B cell (primary cell): ENCODE results near the gene NHSL1. TPM values are rescaled to one million over a fixed set of nuclear protein-coding genes. Genes with fewer than 3 reads are reported as not detected.

Experiments
- ATAC-seq: fragments of 200-7000 bp; cut with Tn5 transposase; one replicate; pipeline ENCODE4 v1.10.0; 2021; ENCODE audit warnings: low read depth, mild to moderate bottlenecking, moderate number of reproducible peaks, moderate library complexity
- CTCF ChIA-PET: fragments of 350-600 bp; sonication (Branson Sonifier 250); formaldehyde crosslinking; loops from one replicate; lab custom pipeline; 2021; ENCODE audit warnings: antibody characterized with exemption, inconsistent platforms; lab: Charles Lee
- POLR2A ChIA-PET: fragments of 350-600 bp; sonication (Branson Sonifier 250); formaldehyde crosslinking; loops from one replicate; lab custom pipeline; 2021; ENCODE audit warnings: antibody characterized with exemption; lab: Charles Lee
- DNase-seq: peaks from one replicate; pipeline ENCODE4 v3.0.0; 2013
- H2AFZ ChIP-seq: 2 replicates; pipeline ENCODE4 v1.6.1; 2012; ENCODE audit warnings: mild to moderate bottlenecking, low read depth, low read length; ENCODE audit not compliant: insufficient read depth, poor library complexity, severe bottlenecking
- H3K27ac ChIP-seq, 2 donors: 1 replicate in 1 of 2; 2 replicates in 1 of 2; pipeline ENCODE4 v1.5.1; 2012 to 2013; ENCODE audit warnings: low read length in 2 of 2, mild to moderate bottlenecking in 2 of 2, moderate library complexity in 1 of 2
- H3K27me3 ChIP-seq, 4 experiments: fragments of 200-600 bp in 1 of 4; sonication (generic) in 1 of 4; replicated peaks in 1 of 4; 1 replicate in 2 of 4; 2 replicates in 2 of 4; pipeline versions ENCODE4 v1.6.1 to v1.7.0; 2013 to 2016; ENCODE audit warnings: low read length in 3 of 4, mild to moderate bottlenecking in 2 of 4, mixed read lengths in 1 of 4, moderate library complexity in 1 of 4; ENCODE audit not compliant: insufficient read depth in 4 of 4, control insufficient read depth in 3 of 4; ENCODE audit errors: control extremely low read depth in 1 of 4
- H3K36me3 ChIP-seq, 2 experiments: replicated peaks in 1 of 2; 1 replicate in 1 of 2; 2 replicates in 1 of 2; pipeline versions ENCODE4 v1.6.1 to v1.7.1; 2013; ENCODE audit warnings: low read length in 1 of 2; ENCODE audit not compliant: insufficient read depth in 2 of 2, control insufficient read depth in 1 of 2; ENCODE audit errors: control extremely low read depth in 1 of 2, extremely low read depth in 1 of 2
- H3K4me1 ChIP-seq, 2 donors: fragments of 200-600 bp in 1 of 2; sonication (generic) in 1 of 2; 1 replicate in 1 of 2; 2 replicates in 1 of 2; pipeline versions ENCODE4 v1.5.1 to v1.6.1; 2013 to 2017; ENCODE audit warnings: low read length in 2 of 2; ENCODE audit not compliant: control insufficient read depth in 2 of 2, insufficient read depth in 2 of 2
- H3K4me2 ChIP-seq: replicated peaks from 2 replicates; pipeline ENCODE3; 2012; ENCODE audit warnings: mild to moderate bottlenecking, low read depth, low read length; ENCODE audit not compliant: poor library complexity, severe bottlenecking
- H3K4me3 ChIP-seq, 5 experiments: fragments of 200-600 bp in 1 of 5; sonication (generic) in 1 of 5; 1 replicate in 3 of 5; 2 replicates in 2 of 5; pipeline versions ENCODE4 v1.5.1 to v1.7.0; 2011 to 2016; ENCODE audit warnings: low read length in 4 of 5, mild to moderate bottlenecking in 4 of 5, low read depth in 2 of 5, control low read depth in 1 of 5, moderate library complexity in 1 of 5; ENCODE audit not compliant: insufficient read depth in 1 of 5; ENCODE audit errors: control extremely low read depth in 1 of 5, extremely low read depth in 1 of 5
- H3K79me2 ChIP-seq: fragments of 200-600 bp; sonication (generic); one replicate; pipeline ENCODE4 v1.6.0; 2016; ENCODE audit warnings: low read length; ENCODE audit not compliant: control insufficient read depth, insufficient read depth
- H3K9ac ChIP-seq: fragments of 200-600 bp; sonication (generic); 2 replicates; pipeline ENCODE4 v1.6.1; 2017; ENCODE audit warnings: mild to moderate bottlenecking, low read length, moderate library complexity
- H3K9me3 ChIP-seq, 3 donors: one replicate each; pipeline versions ENCODE4 v1.6.1 to v1.7.1; 2013; ENCODE audit warnings: low read length in 2 of 3; ENCODE audit not compliant: control insufficient read depth in 2 of 3, insufficient read depth in 1 of 3; ENCODE audit errors: control extremely low read depth in 1 of 3
- H4K20me1 ChIP-seq: 2 replicates; pipeline ENCODE4 v1.6.0; 2012; ENCODE audit warnings: mild to moderate bottlenecking, low read length; ENCODE audit not compliant: insufficient read depth, control insufficient read depth, poor library complexity, severe bottlenecking
- H3K27ac Mint-ChIP-seq: one replicate; pipeline ENCODE4 v1.8.0; 2021; ENCODE audit warnings: mixed read lengths
- H3K27me3 Mint-ChIP-seq: one replicate; pipeline ENCODE4 v1.8.0; 2021; ENCODE audit warnings: mixed read lengths
- H3K4me1 Mint-ChIP-seq: one replicate; pipeline ENCODE4 v1.8.0; 2021; ENCODE audit warnings: mixed read lengths
- H3K4me3 Mint-ChIP-seq: one replicate; pipeline ENCODE4 v1.8.0; 2021; ENCODE audit warnings: mixed read lengths
- H3K9me3 Mint-ChIP-seq: one replicate; pipeline ENCODE4 v1.8.0; 2022; ENCODE audit warnings: mixed read lengths; ENCODE audit not compliant: insufficient read depth
- EZH2 ChIP-seq: IDR thresholded peaks from 2 replicates; pipeline ENCODE4 v1.6.1; 2012; ENCODE audit warnings: borderline replicate concordance, low read depth, mild to moderate bottlenecking, moderate library complexity, low read length; ENCODE audit not compliant: insufficient read depth, poor library complexity, severe bottlenecking
- WGBS: methylation state at CpG from one replicate; pipeline ENCODE4 v1.1.5; 2013; ENCODE audit warnings: missing lambda C conversion rate; ENCODE audit not compliant: insufficient coverage; 5-methylcytosine and 5-hydroxymethylcytosine counted together
- intact Hi-C: fragments of 100-400 bp; cut with micrococcal nuclease; formaldehyde crosslinking; loops from one replicate; pipeline ENCODE4 v1.10.0; 2022
- polyA plus RNA-seq: library from polyadenylated mRNA; depleted of rRNA; stranded (reverse); fragments of >200 nt; gene quantifications from 2 replicates; pipeline ENCODE4 v1.2.3, GENCODE V29; 2012
- total RNA-seq, 2 donors: library from RNA; stranded (reverse); fragments of 120-200 nt in 1 of 2; gene quantifications; 1 replicate in 1 of 2; 2 replicates in 1 of 2; pipeline versions ENCODE4 v1.2.3 to v1.2.4, GENCODE V29; 2013 to 2022
- TF ChIP-seq, protein P1 (sequence below): fragments of 200-600 bp; IDR thresholded peaks from one replicate; pipeline ENCODE4 v1.8.0; 2022; ENCODE audit warnings: antibody characterized with exemption, mild to moderate bottlenecking

The NHSL1 gene
- total and polyA plus RNA-seq, 2 donors (not counting 1 experiment from before 2014, with no cell fraction given) = 0.04 to 0.10 TPM

DNA sequence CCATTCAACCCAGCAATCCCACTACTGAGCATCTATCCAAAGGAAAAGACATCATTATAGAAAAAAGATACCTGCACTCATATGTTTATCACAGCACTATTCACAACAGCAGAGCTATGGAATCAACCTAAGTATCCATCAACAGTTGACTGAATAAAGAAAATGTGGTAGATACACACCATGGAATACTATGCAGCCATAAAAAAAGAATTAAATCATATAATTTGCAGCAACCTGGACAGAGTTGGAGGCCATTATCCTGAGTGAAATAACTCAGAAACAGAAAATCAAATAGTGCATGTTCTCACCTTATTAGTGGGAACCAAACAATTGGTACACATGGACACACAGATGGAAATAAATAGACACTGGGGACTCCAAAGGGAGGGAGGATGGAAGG, 23.2 kb downstream of the NHSL1 start:
- H3K4me3 Mint-ChIP-seq = no peak overlapping the region
- ChIA-PET CTCF (interaction anchor here (0.9 kb wide), 1 partner anchor 11 kb away, joined by 3 read pairs; no protein-coding TSS in a partner anchor), POLR2A (no interaction called here)
- Histone ChIP-seq H3K36me3 (no peaks in the 10 kb centered on the region), H2AFZ (no peak overlapping the region), H3K27me3 (peaks cover 0 to 2% (median under 1%) of the 10 kb centered on the region in 4 experiments), H3K79me2 (no peaks in the 10 kb centered on the region), H4K20me1 (no peaks in the 10 kb centered on the region), H3K4me2 (no peak overlapping the region), H3K4me3 (no peak overlapping the region), H3K9ac (no peak overlapping the region), H3K4me1 (no peaks in the 10 kb centered on the region), H3K9me3 (peaks cover 0 to 3% (median 0%) of the 10 kb centered on the region in 3 donors), H3K27ac (no peak overlapping the region)
- H3K9me3 Mint-ChIP-seq = no peaks in the 10 kb centered on the region
- peaks cover 4% of the 10 kb centered on the region for H3K27me3 Mint-ChIP-seq
- no peak for TF ChIP-seq EZH2
- TF ChIP-seq, protein P1, sequence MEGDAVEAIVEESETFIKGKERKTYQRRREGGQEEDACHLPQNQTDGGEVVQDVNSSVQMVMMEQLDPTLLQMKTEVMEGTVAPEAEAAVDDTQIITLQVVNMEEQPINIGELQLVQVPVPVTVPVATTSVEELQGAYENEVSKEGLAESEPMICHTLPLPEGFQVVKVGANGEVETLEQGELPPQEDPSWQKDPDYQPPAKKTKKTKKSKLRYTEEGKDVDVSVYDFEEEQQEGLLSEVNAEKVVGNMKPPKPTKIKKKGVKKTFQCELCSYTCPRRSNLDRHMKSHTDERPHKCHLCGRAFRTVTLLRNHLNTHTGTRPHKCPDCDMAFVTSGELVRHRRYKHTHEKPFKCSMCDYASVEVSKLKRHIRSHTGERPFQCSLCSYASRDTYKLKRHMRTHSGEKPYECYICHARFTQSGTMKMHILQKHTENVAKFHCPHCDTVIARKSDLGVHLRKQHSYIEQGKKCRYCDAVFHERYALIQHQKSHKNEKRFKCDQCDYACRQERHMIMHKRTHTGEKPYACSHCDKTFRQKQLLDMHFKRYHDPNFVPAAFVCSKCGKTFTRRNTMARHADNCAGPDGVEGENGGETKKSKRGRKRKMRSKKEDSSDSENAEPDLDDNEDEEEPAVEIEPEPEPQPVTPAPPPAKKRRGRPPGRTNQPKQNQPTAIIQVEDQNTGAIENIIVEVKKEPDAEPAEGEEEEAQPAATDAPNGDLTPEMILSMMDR = no peak
- no peak for DNase-seq
- intact Hi-C loops = no loop called here
- H3K4me1 Mint-ChIP-seq = no peaks in the 10 kb centered on the region
- no peak for ATAC-seq
- H3K27ac Mint-ChIP-seq = no peak overlapping the region

DNA sequence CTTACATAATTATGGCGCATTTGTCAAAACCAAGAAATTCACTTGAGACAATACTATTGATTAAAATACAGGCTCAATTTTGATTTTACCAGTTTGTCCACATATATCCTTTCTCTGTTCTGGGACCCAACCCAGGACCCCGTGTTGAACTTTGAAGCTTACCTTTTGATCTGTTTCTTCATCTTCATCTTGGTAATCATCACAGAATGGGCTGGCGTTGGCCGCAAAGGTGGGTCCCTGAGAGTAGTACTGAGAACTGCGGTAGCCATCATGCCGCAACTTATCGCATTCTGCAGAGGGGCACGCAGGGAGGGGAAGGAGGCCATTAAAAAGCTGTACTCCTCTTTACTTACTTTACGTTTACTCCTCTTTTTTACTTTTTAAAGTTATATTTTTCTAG, 26.1 kb downstream of the NHSL1 start:
- no peaks in the 10 kb centered on the region for H3K36me3 ChIP-seq
- H2AFZ ChIP-seq = no peak overlapping the region
- peaks cover 0 to 6% (median 0%) of the 10 kb centered on the region in 4 experiments for H3K27me3 ChIP-seq
- DNase-seq (no peak), ATAC-seq (no peak)
- no peaks in the 10 kb centered on the region for H3K4me1 ChIP-seq
- H3K9me3 ChIP-seq = peaks cover 0 to 3% (median 0%) of the 10 kb centered on the region in 3 donors
- no peaks in the 10 kb centered on the region for H3K79me2 ChIP-seq
- Mint-ChIP-seq H3K9me3 (no peaks in the 10 kb centered on the region), H3K27ac (no peak overlapping the region), H3K27me3 (peaks cover 6% of the 10 kb centered on the region), H3K4me1 (no peaks in the 10 kb centered on the region), H3K4me3 (no peak overlapping the region)
- H3K4me3 ChIP-seq = no peak overlapping the region
- TF ChIP-seq EZH2 = no peak
- TF ChIP-seq, protein P1 = no peak
- H3K4me2 ChIP-seq = no peak overlapping the region
- H3K9ac ChIP-seq = no peak overlapping the region
- 94% methylated on average over 4 of the region's 9 CpGs for WGBS
- intact Hi-C loops = no loop called here
- no peaks in the 10 kb centered on the region for H4K20me1 ChIP-seq
- ChIA-PET POLR2A (no interaction called here), CTCF (interaction anchor here (1.3 kb wide), 2 partner anchors 17 to 357 kb away, joined by 3 to 4 read pairs; no protein-coding TSS in a partner anchor)
- no peak overlapping the region for H3K27ac ChIP-seq
